ENCODE measurements around the gene LURAP1L.

- TF ChIP-seq CTCF (conservative IDR thresholded peaks at IDR 0.05 in 1 of 2, IDR thresholded peaks at IDR 0.05 in 1 of 2; ENCODE audit: low read depth in 1 of 2, low read length in 2 of 2) (no peak), EZH2 (IDR thresholded peaks at IDR 0.05; ENCODE audit: low read length, missing control alignments) (no peak)
Measured at GRCh38 chr9:12797037-12797436, 22.2 kb downstream of the LURAP1L start.
